Measurements from ENCODE around the gene CMTM4.

GRCh38 chr16:66695935-66696668, 441 bp downstream of the CMTM4 start:
- TF ChIP-seq EZH2 (IDR thresholded peaks at IDR 0.05; ENCODE audit: low read depth, low read length, severe bottlenecking) (no peak), NRF1 (IDR thresholded peaks at IDR 0.05; ENCODE audit: low read depth, low read length) (no peak), KDM5A (IDR thresholded peaks at IDR 0.05; ENCODE audit: low read length) (no peak), POLR2AphosphoS5 (IDR thresholded peaks at IDR 0.05; ENCODE audit: low read depth, low read length) (0 out of 2 replicates have a peak, but pooled peaks have one; percentile 33), CTCF (IDR thresholded peaks at IDR 0.05; ENCODE audit: control extremely low read depth in 1 of 3, insufficient read depth in 1 of 3, low read depth in 1 of 3, low read length in 3 of 3) (no peak), TAF1 (IDR thresholded peaks at IDR 0.05; ENCODE audit: low read depth, low read length) (peak; percentile 57), SUZ12 (IDR thresholded peaks at IDR 0.05; ENCODE audit: low read length) (no peak), TBP (IDR thresholded peaks at IDR 0.05; ENCODE audit: low read depth, low read length) (peak; percentile 28; the same call in 1 of the 2 replicates)

All from H1 (cell line).